PFSK-1 (cell line): ENCODE measurements around the gene EFNA5.

ENCODE experiments used
- FOXP2 ChIP-seq: optimal IDR thresholded peaks from 2 replicates; pipeline ENCODE3; 2011; ENCODE audit warnings: borderline replicate concordance, control low read depth, inconsistent platforms; ENCODE audit not compliant: insufficient read depth; ENCODE audit errors: extremely low read length, extremely low read depth
- POLR2AphosphoS5 ChIP-seq: IDR thresholded peaks from 2 replicates; pipeline ENCODE4 v1.6.1; 2012; ENCODE audit warnings: low read depth, mild to moderate bottlenecking, control low read depth, low read length, moderate library complexity
- SIN3A ChIP-seq: IDR thresholded peaks from 2 replicates; pipeline ENCODE4 v1.6.1; 2012; ENCODE audit warnings: mild to moderate bottlenecking, low read length, moderate library complexity, borderline replicate concordance; ENCODE audit not compliant: insufficient read depth
- TAF1 ChIP-seq: IDR thresholded peaks from 2 replicates; pipeline ENCODE4 v1.6.1; 2012; ENCODE audit warnings: low read length, control low read depth, borderline replicate concordance; ENCODE audit not compliant: insufficient read depth
- TF ChIP-seq, protein P1 (sequence below), 2 experiments: IDR thresholded peaks; 2 replicates each; pipeline versions ENCODE4 v1.6.1 to v1.8.0; 2011 to 2012; ENCODE audit warnings: low read depth in 2 of 2, low read length in 2 of 2, control low read depth in 1 of 2, inconsistent platforms in 1 of 2, mild to moderate bottlenecking in 1 of 2, moderate library complexity in 1 of 2; ENCODE audit not compliant: insufficient read depth in 1 of 2

Gene EFNA5

DNA sequence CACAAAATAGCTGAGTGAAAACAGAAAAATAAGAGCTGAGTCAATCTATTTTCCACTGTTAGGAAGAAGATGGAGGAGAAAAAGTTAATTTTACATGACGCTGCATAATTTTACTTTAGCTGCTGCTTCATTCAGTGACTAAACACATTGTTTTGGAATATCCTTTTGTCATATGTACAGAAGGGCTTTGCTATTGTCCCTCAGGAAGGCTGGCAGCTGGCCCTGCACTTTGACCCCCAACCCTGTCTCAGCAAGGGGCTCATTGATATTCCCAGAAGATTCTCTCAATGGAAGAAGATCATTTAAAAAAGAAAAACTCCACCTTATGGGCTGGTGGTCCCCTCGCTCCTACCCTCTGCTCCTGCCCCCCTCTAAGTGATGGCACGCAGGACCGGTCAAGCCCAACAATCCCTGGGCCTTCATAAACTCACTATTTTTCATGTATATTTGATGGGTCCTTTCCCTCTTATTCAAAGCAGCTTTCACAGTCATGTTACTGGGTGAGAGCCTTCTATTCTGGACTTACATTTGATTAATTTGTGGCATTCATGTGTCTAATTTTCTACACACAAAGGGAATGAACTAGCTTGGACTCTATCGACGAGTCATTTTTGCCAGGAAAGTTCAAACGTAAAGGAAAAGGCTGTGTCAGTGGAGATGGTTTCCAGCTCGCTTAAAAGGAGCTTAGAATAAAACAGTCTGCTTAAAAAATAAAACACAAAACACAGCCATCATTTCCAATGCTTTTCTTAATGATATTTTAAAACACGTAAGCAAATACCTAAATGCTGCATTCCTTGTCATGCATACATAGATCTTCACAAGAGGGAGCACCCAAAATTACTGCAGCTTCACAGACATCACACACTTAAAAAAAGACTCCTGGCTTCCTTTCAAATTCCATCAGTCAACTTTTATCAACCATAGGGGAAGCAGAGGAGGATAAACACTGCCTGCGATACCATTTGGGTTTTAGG lies 104.7 kb downstream of the EFNA5 start:
- TF ChIP-seq FOXP2: no peak
- no peak for TF ChIP-seq TAF1
- no peak for TF ChIP-seq SIN3A
- TF ChIP-seq POLR2AphosphoS5: no peak
- TF ChIP-seq, protein P1, sequence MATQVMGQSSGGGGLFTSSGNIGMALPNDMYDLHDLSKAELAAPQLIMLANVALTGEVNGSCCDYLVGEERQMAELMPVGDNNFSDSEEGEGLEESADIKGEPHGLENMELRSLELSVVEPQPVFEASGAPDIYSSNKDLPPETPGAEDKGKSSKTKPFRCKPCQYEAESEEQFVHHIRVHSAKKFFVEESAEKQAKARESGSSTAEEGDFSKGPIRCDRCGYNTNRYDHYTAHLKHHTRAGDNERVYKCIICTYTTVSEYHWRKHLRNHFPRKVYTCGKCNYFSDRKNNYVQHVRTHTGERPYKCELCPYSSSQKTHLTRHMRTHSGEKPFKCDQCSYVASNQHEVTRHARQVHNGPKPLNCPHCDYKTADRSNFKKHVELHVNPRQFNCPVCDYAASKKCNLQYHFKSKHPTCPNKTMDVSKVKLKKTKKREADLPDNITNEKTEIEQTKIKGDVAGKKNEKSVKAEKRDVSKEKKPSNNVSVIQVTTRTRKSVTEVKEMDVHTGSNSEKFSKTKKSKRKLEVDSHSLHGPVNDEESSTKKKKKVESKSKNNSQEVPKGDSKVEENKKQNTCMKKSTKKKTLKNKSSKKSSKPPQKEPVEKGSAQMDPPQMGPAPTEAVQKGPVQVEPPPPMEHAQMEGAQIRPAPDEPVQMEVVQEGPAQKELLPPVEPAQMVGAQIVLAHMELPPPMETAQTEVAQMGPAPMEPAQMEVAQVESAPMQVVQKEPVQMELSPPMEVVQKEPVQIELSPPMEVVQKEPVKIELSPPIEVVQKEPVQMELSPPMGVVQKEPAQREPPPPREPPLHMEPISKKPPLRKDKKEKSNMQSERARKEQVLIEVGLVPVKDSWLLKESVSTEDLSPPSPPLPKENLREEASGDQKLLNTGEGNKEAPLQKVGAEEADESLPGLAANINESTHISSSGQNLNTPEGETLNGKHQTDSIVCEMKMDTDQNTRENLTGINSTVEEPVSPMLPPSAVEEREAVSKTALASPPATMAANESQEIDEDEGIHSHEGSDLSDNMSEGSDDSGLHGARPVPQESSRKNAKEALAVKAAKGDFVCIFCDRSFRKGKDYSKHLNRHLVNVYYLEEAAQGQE (IDR thresholded peaks at IDR 0.05; ENCODE audit: insufficient read depth in 1 of 2, low read depth in 2 of 2, low read length in 2 of 2): no peak

DNA sequence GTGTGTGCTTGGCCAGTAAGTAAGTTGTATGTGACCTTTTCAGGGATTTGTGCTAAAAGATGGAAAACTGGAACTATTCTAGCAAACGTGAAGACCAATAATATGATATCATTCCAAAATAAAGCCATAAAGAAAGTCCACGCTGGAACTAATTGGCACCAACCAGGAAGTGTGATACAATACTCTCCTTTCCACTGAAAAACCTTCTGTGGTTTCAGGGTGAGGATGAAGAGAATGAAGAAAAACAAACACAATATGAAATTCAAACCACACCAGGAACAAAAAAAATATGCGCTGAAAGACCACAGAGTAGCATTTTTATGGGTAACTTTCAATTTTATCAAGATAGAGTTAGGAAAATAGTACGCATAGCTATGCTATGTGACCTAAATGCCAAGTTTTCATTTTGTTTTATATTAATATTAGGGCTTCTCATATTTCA lies 105.8 kb downstream of the EFNA5 start:
- TF ChIP-seq SIN3A: no peak
- TF ChIP-seq FOXP2: no peak

DNA sequence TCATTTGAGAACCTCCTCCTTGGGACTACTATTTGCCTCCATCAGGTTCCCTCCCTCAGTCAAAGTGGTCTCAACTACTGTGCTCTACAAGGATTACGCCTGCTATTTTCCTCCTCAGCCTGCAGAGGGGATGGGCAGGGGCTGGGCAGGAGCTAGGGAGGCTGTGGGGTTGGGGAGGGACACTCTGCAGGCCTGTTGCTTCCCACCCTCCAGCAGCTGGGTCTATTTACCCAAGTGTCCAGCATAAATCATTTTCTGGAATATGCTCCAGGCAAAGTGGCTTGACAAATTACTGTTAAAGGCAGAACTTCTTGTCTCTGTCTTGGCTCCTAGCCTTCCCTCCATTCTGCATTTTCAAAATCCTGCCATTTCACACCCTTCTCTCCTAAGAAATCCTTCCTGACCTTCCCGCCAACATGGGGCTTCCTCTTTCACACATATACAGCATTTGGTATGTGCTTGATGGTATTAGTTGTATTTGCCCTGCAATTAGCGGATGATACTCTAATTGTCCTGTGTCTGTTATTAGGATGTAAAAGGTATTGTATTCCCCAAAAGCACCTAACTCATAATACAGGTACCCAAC lies 106.7 kb downstream of the EFNA5 start:
- TF ChIP-seq, protein P1 (IDR thresholded peaks at IDR 0.05; ENCODE audit: insufficient read depth in 1 of 2, low read depth in 2 of 2, low read length in 2 of 2): no peak
- TF ChIP-seq TAF1 (no peak), FOXP2 (no peak), POLR2AphosphoS5 (no peak), SIN3A (no peak)

DNA sequence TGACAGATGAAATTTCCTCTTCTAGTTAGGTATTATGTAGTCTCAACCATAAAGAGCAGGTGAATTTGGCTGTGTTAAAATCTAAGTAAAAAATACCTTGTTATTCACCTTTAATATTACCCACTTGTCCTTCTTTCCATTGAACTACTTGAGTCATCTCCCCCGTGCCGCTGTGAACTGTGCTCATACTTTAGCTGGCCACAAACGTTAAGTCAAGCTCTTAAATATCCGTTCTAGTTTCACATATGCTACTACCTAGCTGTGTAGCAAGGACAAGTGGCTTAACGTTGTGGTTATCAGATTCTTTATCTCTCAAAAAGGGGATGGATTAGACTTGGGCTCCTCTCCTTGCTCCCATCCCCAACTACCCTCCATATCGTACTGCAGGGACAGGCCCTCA lies 110.4 kb downstream of the EFNA5 start:
- TF ChIP-seq SIN3A (no peak), POLR2AphosphoS5 (no peak), TAF1 (no peak), FOXP2 (no peak)
- TF ChIP-seq, protein P1 (IDR thresholded peaks at IDR 0.05; ENCODE audit: insufficient read depth in 1 of 2, low read depth in 2 of 2, low read length in 2 of 2): no peak

DNA sequence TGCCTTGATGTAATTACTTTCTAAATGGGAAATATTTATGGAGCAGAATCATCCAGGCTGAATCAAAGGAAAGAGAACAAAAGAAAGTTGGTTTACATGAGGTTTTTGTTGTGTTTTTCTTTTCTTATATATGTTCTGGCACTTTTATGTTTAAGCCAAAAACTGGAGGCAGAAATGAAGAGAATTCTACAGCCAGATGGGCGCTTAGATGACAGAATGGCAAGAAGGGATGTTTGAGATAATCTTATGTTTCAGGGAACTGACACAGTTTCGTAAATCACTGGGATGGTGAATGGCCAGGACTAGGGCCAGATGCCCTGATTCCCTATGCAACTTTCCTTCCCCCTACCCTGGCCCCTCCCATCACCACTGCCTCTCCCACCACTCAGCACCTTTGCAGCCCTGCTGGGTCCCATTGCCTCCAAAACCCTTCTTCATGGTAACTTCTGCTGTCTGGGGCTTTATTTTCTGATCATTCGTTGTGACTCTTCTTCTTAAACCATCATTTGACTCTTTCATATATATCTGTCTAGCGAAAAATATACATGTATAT lies 111.8 kb downstream of the EFNA5 start:
- TF ChIP-seq SIN3A (no peak), FOXP2 (no peak), TAF1 (no peak), POLR2AphosphoS5 (no peak)
- TF ChIP-seq, protein P1 (IDR thresholded peaks at IDR 0.05; ENCODE audit: insufficient read depth in 1 of 2, low read depth in 2 of 2, low read length in 2 of 2): no peak
